ENCODE results near the gene PCDH10.

The PCDH10 gene

DNA sequence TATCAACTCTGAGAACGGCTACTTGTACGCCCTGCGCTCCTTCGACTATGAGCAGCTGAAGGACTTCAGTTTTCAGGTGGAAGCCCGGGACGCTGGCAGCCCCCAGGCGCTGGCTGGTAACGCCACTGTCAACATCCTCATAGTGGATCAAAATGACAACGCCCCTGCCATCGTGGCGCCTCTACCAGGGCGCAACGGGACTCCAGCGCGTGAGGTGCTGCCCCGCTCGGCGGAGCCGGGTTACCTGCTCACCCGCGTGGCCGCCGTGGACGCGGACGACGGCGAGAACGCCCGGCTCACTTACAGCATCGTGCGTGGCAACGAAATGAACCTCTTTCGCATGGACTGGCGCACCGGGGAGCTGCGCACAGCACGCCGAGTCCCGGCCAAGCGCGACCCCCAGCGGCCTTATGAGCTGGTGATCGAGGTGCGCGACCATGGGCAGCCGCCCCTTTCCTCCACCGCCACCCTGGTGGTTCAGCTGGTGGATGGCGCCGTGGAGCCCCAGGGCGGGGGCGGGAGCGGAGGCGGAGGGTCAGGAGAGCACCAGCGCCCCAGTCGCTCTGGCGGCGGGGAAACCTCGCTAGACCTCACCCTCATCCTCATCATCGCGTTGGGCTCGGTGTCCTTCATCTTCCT is 2.7 kb downstream of the PCDH10 start:
- no peak overlapping the region for H3K4me2 ChIP-seq (ENCODE audit: low read depth, low read length, poor library complexity, severe bottlenecking)
- no peak overlapping the region for H3K4me3 ChIP-seq (ENCODE audit: insufficient read depth, low read length, poor library complexity, severe bottlenecking)

DNA sequence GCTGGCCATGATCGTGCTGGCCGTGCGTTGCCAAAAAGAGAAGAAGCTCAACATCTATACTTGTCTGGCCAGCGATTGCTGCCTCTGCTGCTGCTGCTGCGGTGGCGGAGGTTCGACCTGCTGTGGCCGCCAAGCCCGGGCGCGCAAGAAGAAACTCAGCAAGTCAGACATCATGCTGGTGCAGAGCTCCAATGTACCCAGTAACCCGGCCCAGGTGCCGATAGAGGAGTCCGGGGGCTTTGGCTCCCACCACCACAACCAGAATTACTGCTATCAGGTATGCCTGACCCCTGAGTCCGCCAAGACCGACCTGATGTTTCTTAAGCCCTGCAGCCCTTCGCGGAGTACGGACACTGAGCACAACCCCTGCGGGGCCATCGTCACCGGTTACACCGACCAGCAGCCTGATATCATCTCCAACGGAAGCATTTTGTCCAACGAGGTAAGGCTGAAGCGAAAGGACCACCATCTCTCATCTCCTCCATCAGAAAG is 3.3 kb downstream of the PCDH10 start:
- TF ChIP-seq EZH2phosphoT487 (conservative IDR thresholded peaks at IDR 0.05; ENCODE audit: low read length), result no peak
- TF ChIP-seq, protein P1, sequence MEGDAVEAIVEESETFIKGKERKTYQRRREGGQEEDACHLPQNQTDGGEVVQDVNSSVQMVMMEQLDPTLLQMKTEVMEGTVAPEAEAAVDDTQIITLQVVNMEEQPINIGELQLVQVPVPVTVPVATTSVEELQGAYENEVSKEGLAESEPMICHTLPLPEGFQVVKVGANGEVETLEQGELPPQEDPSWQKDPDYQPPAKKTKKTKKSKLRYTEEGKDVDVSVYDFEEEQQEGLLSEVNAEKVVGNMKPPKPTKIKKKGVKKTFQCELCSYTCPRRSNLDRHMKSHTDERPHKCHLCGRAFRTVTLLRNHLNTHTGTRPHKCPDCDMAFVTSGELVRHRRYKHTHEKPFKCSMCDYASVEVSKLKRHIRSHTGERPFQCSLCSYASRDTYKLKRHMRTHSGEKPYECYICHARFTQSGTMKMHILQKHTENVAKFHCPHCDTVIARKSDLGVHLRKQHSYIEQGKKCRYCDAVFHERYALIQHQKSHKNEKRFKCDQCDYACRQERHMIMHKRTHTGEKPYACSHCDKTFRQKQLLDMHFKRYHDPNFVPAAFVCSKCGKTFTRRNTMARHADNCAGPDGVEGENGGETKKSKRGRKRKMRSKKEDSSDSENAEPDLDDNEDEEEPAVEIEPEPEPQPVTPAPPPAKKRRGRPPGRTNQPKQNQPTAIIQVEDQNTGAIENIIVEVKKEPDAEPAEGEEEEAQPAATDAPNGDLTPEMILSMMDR (IDR thresholded peaks at IDR 0.05; ENCODE audit: insufficient read depth, low read length, poor library complexity, severe bottlenecking), result no peak
- Histone ChIP-seq H3K79me2 (ENCODE audit: insufficient read depth, low read length) (no peaks in the 10 kb centered on the region), H3K4me3 (ENCODE audit: insufficient read depth, low read length, poor library complexity, severe bottlenecking) (no peak overlapping the region), H4K20me1 (ENCODE audit: low read depth, low read length) (no peaks in the 10 kb centered on the region), H3K36me3 (ENCODE audit: low read length) (no peaks in the 10 kb centered on the region), H2AFZ (ENCODE audit: low read depth, low read length, severe bottlenecking) (no peak overlapping the region), H3K4me2 (ENCODE audit: low read depth, low read length, poor library complexity, severe bottlenecking) (no peak overlapping the region), H3K9me2 (replicated peaks; ENCODE audit: insufficient read depth, low read length) (no peaks in the 10 kb centered on the region), H3K9ac (ENCODE audit: low read length) (no peak overlapping the region), H3K27me3 (ENCODE audit: low read length) (no peaks in the 10 kb centered on the region), H3K9me3 (ENCODE audit: insufficient read depth, low read length) (no peaks in the 10 kb centered on the region), H3K27ac (ENCODE audit: low read depth, low read length) (no peak overlapping the region), H3F3A (ENCODE audit: insufficient read depth) (no peaks in the 10 kb centered on the region)

More for the DNA sequence above, 2.7 kb downstream of the PCDH10 start:
- Histone ChIP-seq H3K9ac (ENCODE audit: low read length) (no peak overlapping the region), H3K27ac (ENCODE audit: low read depth, low read length) (no peak overlapping the region), H3K27me3 (ENCODE audit: low read length) (no peaks in the 10 kb centered on the region), H4K20me1 (ENCODE audit: low read depth, low read length) (no peaks in the 10 kb centered on the region), H3K9me3 (ENCODE audit: insufficient read depth, low read length) (no peaks in the 10 kb centered on the region), H3F3A (ENCODE audit: insufficient read depth) (no peaks in the 10 kb centered on the region), H3K36me3 (ENCODE audit: low read length) (no peaks in the 10 kb centered on the region), H3K79me2 (ENCODE audit: insufficient read depth, low read length) (no peaks in the 10 kb centered on the region), H2AFZ (ENCODE audit: low read depth, low read length, severe bottlenecking) (no peak overlapping the region), H3K9me2 (replicated peaks; ENCODE audit: insufficient read depth, low read length) (no peaks in the 10 kb centered on the region)
- no peak for TF ChIP-seq EZH2phosphoT487 (conservative IDR thresholded peaks at IDR 0.05; ENCODE audit: low read length)
- TF ChIP-seq, protein P1 (IDR thresholded peaks at IDR 0.05; ENCODE audit: insufficient read depth, low read length, poor library complexity, severe bottlenecking), result no peak

DNA sequence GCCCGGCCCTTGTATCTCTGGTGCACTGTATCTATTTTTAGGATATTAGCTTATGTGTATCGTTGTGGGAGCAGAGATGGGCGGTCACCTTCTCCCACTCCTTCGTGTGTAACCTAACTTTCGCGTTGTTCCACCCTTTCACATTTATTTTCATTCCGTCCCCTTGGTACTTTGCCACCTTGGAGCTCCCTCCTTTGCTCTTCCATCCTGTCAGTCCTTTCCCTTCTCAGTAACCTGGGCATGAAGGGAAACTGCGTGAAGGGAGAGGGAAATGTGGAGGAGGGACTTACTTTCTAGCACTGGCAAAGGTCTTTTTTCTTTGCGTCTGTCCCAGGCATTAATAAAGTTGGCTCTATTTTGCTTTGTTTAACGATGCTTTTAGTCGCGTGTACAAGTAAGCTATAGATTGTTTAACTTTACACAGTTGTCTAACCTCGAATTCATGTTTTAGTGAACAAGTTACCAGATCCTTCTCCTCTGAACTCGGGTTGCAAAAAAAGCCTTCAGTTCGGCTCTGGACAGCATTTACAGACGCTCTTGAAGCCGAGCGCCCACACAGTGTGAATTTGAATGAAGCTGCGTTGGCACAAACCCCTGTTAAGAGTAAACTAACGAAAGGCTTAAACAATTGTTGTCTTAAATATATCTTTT is 3.9 kb downstream of the PCDH10 start:
- no peaks in the 10 kb centered on the region for H3K9me2 ChIP-seq (replicated peaks; ENCODE audit: insufficient read depth, low read length)
- no peak overlapping the region for H3K4me3 ChIP-seq (ENCODE audit: insufficient read depth, low read length, poor library complexity, severe bottlenecking)
- no peak overlapping the region for H3K27ac ChIP-seq (ENCODE audit: low read depth, low read length)
- no peaks in the 10 kb centered on the region for H3F3A ChIP-seq (ENCODE audit: insufficient read depth)
- no peaks in the 10 kb centered on the region for H4K20me1 ChIP-seq (ENCODE audit: low read depth, low read length)
- H2AFZ ChIP-seq (ENCODE audit: low read depth, low read length, severe bottlenecking), result no peak overlapping the region
- TF ChIP-seq EZH2phosphoT487 (conservative IDR thresholded peaks at IDR 0.05; ENCODE audit: low read length), result no peak
- TF ChIP-seq, protein P1 (IDR thresholded peaks at IDR 0.05; ENCODE audit: insufficient read depth, low read length, poor library complexity, severe bottlenecking), result no peak
- H3K9me3 ChIP-seq (ENCODE audit: insufficient read depth, low read length), result no peaks in the 10 kb centered on the region
- H3K27me3 ChIP-seq (ENCODE audit: low read length), result no peaks in the 10 kb centered on the region
- no peak overlapping the region for H3K4me2 ChIP-seq (ENCODE audit: low read depth, low read length, poor library complexity, severe bottlenecking)
- H3K79me2 ChIP-seq (ENCODE audit: insufficient read depth, low read length), result no peaks in the 10 kb centered on the region
- no peak overlapping the region for H3K9ac ChIP-seq (ENCODE audit: low read length)
- no peaks in the 10 kb centered on the region for H3K36me3 ChIP-seq (ENCODE audit: low read length)

All from SU-DHL-6 (cell line).